ENCODE measurements around the gene DLGAP3. TPM values are rescaled to one million over a fixed set of nuclear protein-coding genes. Genes with fewer than 3 reads are reported as not detected.
A peak's percentile ranks its signal among the peaks of the same experiment; 100 is the strongest.

Gene DLGAP3
- total RNA-seq, 4 donors from 2014 or later: 0.06 to 0.83 (median 0.40) TPM

- Histone ChIP-seq H3K4me3 (peak overlapping the region; percentile 75 to 83 (median 79)), H3K9me3 (no peaks in the 10 kb centered on the region), H3K36me3 (no peaks in the 10 kb centered on the region), H3K4me1 (peaks cover 13 to 21% (median 18%) of the 10 kb centered on the region in 4 donors), H3K27me3 (no peaks in the 10 kb centered on the region), H3K27ac (replicated peaks in 1 of 4) (peak overlapping the region; percentile 86 to 89 (median 86))
- no peak for TF ChIP-seq EP300 (IDR thresholded peaks at IDR 0.05)
- no peak for TF ChIP-seq POLR2A (IDR thresholded peaks at IDR 0.05; ENCODE audit: low read depth)
- TF ChIP-seq, protein P1, sequence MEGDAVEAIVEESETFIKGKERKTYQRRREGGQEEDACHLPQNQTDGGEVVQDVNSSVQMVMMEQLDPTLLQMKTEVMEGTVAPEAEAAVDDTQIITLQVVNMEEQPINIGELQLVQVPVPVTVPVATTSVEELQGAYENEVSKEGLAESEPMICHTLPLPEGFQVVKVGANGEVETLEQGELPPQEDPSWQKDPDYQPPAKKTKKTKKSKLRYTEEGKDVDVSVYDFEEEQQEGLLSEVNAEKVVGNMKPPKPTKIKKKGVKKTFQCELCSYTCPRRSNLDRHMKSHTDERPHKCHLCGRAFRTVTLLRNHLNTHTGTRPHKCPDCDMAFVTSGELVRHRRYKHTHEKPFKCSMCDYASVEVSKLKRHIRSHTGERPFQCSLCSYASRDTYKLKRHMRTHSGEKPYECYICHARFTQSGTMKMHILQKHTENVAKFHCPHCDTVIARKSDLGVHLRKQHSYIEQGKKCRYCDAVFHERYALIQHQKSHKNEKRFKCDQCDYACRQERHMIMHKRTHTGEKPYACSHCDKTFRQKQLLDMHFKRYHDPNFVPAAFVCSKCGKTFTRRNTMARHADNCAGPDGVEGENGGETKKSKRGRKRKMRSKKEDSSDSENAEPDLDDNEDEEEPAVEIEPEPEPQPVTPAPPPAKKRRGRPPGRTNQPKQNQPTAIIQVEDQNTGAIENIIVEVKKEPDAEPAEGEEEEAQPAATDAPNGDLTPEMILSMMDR (IDR thresholded peaks at IDR 0.05): no peak
- TF ChIP-seq POLR2AphosphoS5 (IDR thresholded peaks at IDR 0.05): no peak
- WGBS: 29% methylated on average over 13 of the region's 25 CpGs
- no peak for DNase-seq (ENCODE audit: extremely low spot score)
- intact Hi-C loops (cut with DNase I): loop anchor here (5.0 kb wide), 1 partner anchor 78 kb away; no protein-coding TSS in a partner anchor
Observed at GRCh38 chr1:34865573-34865972, 63.9 kb downstream of the DLGAP3 start.

DNA sequence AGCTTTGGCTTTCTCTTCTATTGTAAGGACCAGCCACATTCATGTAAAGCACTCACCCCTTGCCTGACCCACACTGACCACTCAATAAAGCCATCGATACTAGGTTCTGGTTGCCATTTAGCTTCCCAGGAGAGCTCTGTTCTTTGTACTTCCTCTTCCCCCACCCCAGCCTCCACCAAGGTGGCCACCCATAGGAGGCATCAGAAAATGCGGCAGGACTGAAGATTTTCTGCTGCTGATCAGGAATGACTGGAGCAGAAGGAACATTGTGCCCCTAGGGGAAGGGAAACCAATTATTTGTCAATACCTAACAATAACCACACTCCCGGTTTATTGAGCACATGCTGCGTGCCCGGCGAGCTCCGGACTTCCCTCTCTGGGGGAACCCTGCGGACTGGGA, 64.7 kb downstream of the DLGAP3 start:
- DNase-seq (ENCODE audit: extremely low spot score): no peak
- TF ChIP-seq POLR2A (IDR thresholded peaks at IDR 0.05; ENCODE audit: low read depth): no peak
- no peak for TF ChIP-seq POLR2AphosphoS5 (IDR thresholded peaks at IDR 0.05)
- TF ChIP-seq, protein P1 (IDR thresholded peaks at IDR 0.05): no peak
- no peak for TF ChIP-seq EP300 (IDR thresholded peaks at IDR 0.05)

DNA sequence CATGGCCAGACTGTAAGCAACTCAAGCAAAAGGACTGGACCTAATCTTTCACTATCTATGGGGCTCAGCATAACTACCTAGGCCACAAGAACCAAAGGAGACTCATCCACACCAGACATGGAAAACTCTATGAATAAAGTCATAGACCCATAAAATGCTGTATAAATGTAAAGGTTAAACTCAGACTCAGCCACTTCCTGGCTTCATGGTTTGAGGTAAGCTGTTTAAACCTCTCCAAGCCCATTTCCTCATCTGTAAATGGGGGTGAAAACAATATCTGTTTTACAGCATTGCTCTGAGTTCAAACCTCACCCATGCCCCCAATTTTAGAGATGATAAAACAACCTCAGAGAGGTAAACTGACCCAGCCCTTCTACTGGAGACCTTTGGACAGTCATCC, 65.9 kb downstream of the DLGAP3 start:
- H3K9me3 ChIP-seq: no peaks in the 10 kb centered on the region
- TF ChIP-seq POLR2AphosphoS5 (IDR thresholded peaks at IDR 0.05) (no peak), EP300 (IDR thresholded peaks at IDR 0.05) (no peak), POLR2A (IDR thresholded peaks at IDR 0.05; ENCODE audit: low read depth) (no peak)
- TF ChIP-seq, protein P1 (IDR thresholded peaks at IDR 0.05): no peak
- peaks cover 22 to 36% (median 29%) of the 10 kb centered on the region in 4 donors for H3K4me1 ChIP-seq
- no peak for DNase-seq (ENCODE audit: extremely low spot score)
- H3K27me3 ChIP-seq: no peaks in the 10 kb centered on the region
- H3K36me3 ChIP-seq: no peaks in the 10 kb centered on the region
- H3K4me3 ChIP-seq: no peak overlapping the region
- no peak overlapping the region for H3K27ac ChIP-seq (replicated peaks in 1 of 4)
- intact Hi-C loops (cut with DNase I): no loop called here

More for the DNA sequence above, 64.7 kb downstream of the DLGAP3 start:
- Histone ChIP-seq H3K27ac (replicated peaks in 1 of 4) (no peak overlapping the region), H3K4me3 (no peak overlapping the region), H3K36me3 (no peaks in the 10 kb centered on the region), H3K9me3 (no peaks in the 10 kb centered on the region), H3K27me3 (no peaks in the 10 kb centered on the region), H3K4me1 (peaks cover 17 to 29% (median 23%) of the 10 kb centered on the region in 4 donors)
- WGBS: 93% methylated on average over 8 of the region's 8 CpGs
- intact Hi-C loops (cut with DNase I): loop anchor here (5.0 kb wide), 1 partner anchor 77 kb away; no protein-coding TSS in a partner anchor

GRCh38 chr1:34859446-34860200, 69.8 kb downstream of the DLGAP3 start, which contains the start of gene SMIM12:
Gene SMIM12, minus strand, starts transcription at chr1:34859749. Its CDS starts 3,772 bp downstream, at chr1:34855977.
- intact Hi-C loops (cut with DNase I): loop anchor here (10.0 kb wide), 1 partner anchor 125 kb away; the partner anchor contains the start of gene TMEM35B
- H3K4me3 ChIP-seq: peak within 1 kb of the TSS; percentile 88 to 98 (median 92)
- 3% methylated on average over 20 of the region's 47 CpGs for WGBS

More at GRCh38 chr1:34859446-34860200, 69.8 kb downstream of the DLGAP3 start, which contains the start of gene SMIM12:
- peak; percentile 97 for DNase-seq (ENCODE audit: extremely low spot score)
- peaks cover 28 to 40% (median 33%) of the 10 kb centered on the region in 4 donors for H3K4me1 ChIP-seq
- H3K9me3 ChIP-seq: no peaks in the 10 kb centered on the region
- H3K36me3 ChIP-seq: peaks cover 11 to 15% (median 14%) of the 10 kb centered on the region in 4 donors
- TF ChIP-seq POLR2A (IDR thresholded peaks at IDR 0.05; ENCODE audit: low read depth): peak; percentile 91
- TF ChIP-seq, protein P1 (IDR thresholded peaks at IDR 0.05): peak; percentile 85 to 93 (median 88)
- TF ChIP-seq POLR2AphosphoS5 (IDR thresholded peaks at IDR 0.05): peak; percentile 97
- no peak for TF ChIP-seq EP300 (IDR thresholded peaks at IDR 0.05)
- H3K27ac ChIP-seq (replicated peaks in 1 of 4): peak within 1 kb of the TSS; percentile 81 to 92 (median 92)
- no peaks in the 10 kb centered on the region for H3K27me3 ChIP-seq

Data from esophagus muscularis mucosa (tissue), 4 donors.